SH-SY5Y (cell line): ENCODE data around the gene DLX3.

Experiments
- GATA2 ChIP-seq: IDR thresholded peaks from 2 replicates; pipeline ENCODE4 v1.6.1; 2011; ENCODE audit warnings: mild to moderate bottlenecking, low read depth, low read length
- GATA3 ChIP-seq: IDR thresholded peaks from 2 replicates; pipeline ENCODE4 v1.6.1; 2011; ENCODE audit warnings: low read depth, mild to moderate bottlenecking, low read length, moderate library complexity

GRCh38 chr17:49952912-49953497 lies 42.0 kb downstream of the DLX3 start:
- TF ChIP-seq GATA2 = no peak
- no peak for TF ChIP-seq GATA3
